NCI-H2107 (cell line): Measurements from ENCODE around the gene DDAH2.

Experiments
- DNase-seq: peaks from one replicate; lab custom pipeline; 2025; lab: John Stamatoyannopoulos, UW

The DDAH2 gene

GRCh38 chr6:31689249-31690110 is 39.6 kb downstream of the DDAH2 start:
- no peak for DNase-seq

- DNase-seq = no peak
Observed at GRCh38 chr6:31687860-31688693, 41.0 kb downstream of the DDAH2 start.

- DNase-seq = no peak
Observed at GRCh38 chr6:31687321-31687720, 41.8 kb downstream of the DDAH2 start.

- DNase-seq = no peak
Observed at GRCh38 chr6:31686483-31686882, 42.6 kb downstream of the DDAH2 start.

- no peak for DNase-seq
Observed at GRCh38 chr6:31683591-31683990, 45.5 kb downstream of the DDAH2 start.

GRCh38 chr6:31681135-31681671 is 47.9 kb downstream of the DDAH2 start:
- DNase-seq = no peak

GRCh38 chr6:31680226-31681134 is 48.6 kb downstream of the DDAH2 start, which contains the start of gene LY6G5C:
LY6G5C (minus strand) TSS chr6:31681067; CDS start chr6:31680373, 694 bp downstream.
- no peak for DNase-seq

GRCh38 chr6:31677955-31678354 is 51.1 kb downstream of the DDAH2 start:
- no peak for DNase-seq
